ENCODE data around the gene HDAC4. TPM values are rescaled to one million over a fixed set of nuclear protein-coding genes. Genes with fewer than 3 reads are reported as not detected.

The HDAC4 gene
- total RNA-seq, 2 experiments from 2014 or later: 22.6 to 24.5 TPM

DNA sequence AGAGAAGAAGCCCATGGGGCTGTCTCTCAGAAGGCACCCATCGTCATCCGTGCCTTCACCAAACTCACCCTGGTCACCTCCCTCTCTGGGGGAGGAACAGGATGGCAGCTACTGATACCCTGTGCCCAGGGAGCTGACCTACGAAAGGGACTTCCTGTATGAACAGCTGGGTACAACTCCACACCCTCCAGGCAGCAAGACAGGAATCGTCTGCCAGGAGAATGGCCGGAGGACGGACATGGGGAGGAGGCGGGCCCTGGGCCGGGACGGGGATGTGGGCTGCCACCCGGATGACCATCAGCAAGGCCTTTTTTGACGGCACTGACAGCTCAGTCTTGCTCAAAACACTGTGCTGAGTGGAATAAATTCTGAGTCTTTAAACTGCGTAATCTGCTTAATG is 243.6 kb downstream of the HDAC4 start:
- ATAC-seq (no peak), DNase-seq (no peak)
- Mint-ChIP-seq H3K27ac (no peak overlapping the region), H3K27me3 (no peaks in the 10 kb centered on the region), H3K9me3 (no peaks in the 10 kb centered on the region), H3K4me3 (no peak overlapping the region), H3K4me1 (ENCODE audit: low read depth) (peaks cover 2% of the 10 kb centered on the region), H3K36me3 (ENCODE audit: low read depth) (peaks cover 28% of the 10 kb centered on the region)
- POLR2A ChIA-PET: no interaction called here
- intact Hi-C loops (cut with micrococcal nuclease): no loop called here
- TF ChIP-seq, protein P1, sequence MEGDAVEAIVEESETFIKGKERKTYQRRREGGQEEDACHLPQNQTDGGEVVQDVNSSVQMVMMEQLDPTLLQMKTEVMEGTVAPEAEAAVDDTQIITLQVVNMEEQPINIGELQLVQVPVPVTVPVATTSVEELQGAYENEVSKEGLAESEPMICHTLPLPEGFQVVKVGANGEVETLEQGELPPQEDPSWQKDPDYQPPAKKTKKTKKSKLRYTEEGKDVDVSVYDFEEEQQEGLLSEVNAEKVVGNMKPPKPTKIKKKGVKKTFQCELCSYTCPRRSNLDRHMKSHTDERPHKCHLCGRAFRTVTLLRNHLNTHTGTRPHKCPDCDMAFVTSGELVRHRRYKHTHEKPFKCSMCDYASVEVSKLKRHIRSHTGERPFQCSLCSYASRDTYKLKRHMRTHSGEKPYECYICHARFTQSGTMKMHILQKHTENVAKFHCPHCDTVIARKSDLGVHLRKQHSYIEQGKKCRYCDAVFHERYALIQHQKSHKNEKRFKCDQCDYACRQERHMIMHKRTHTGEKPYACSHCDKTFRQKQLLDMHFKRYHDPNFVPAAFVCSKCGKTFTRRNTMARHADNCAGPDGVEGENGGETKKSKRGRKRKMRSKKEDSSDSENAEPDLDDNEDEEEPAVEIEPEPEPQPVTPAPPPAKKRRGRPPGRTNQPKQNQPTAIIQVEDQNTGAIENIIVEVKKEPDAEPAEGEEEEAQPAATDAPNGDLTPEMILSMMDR (IDR thresholded peaks at IDR 0.05): no peak
- CTCF ChIA-PET: no interaction called here

DNA sequence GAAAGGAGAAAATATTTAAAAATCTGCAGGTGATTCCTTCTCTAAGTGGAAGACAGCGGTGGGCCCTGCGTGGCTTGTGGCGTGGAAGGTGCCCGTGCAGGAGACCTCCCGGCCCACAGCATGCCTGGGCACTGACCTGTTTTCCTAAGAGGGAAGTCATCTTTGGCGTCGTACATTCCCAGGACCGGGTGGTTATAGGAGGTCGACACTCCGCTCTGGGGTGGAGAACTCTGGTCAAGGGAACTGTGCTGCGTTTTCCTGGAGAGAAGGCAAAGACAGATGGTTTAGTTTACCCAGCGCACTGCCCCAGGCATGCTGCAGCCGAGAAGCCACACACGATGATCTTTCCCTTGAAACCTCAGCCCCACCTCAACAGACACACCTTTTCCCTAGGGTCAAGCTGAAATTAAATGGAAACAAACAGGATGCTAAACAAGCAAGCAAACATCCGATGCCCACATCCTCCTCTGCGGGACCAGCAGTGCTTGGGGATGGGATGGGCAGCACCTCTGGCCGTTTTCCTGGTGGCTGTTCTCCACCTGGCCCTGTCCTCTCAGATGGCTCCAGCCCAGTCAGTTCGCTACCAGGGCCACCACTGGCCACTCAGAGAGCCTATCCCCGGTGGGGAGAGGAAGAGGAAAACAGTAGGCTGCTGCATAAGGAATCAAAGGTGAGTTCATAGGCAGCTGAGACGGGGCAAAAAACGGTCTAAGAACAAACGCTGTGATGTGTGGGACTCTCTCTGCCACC is 244.1 kb downstream of the HDAC4 start:
- intact Hi-C loops (cut with micrococcal nuclease): no loop called here
- no peaks in the 10 kb centered on the region for H3K27me3 Mint-ChIP-seq
- CTCF ChIA-PET: no interaction called here
- no peaks in the 10 kb centered on the region for H3K9me3 Mint-ChIP-seq
- DNase-seq: no peak
- no peak overlapping the region for H3K4me3 Mint-ChIP-seq
- TF ChIP-seq, protein P1 (IDR thresholded peaks at IDR 0.05): no peak
- H3K27ac Mint-ChIP-seq: no peak overlapping the region
- H3K36me3 Mint-ChIP-seq (ENCODE audit: low read depth): peaks cover 34% of the 10 kb centered on the region
- peaks cover 4% of the 10 kb centered on the region for H3K4me1 Mint-ChIP-seq (ENCODE audit: low read depth)
- POLR2A ChIA-PET: no interaction called here
- ATAC-seq: no peak

DNA sequence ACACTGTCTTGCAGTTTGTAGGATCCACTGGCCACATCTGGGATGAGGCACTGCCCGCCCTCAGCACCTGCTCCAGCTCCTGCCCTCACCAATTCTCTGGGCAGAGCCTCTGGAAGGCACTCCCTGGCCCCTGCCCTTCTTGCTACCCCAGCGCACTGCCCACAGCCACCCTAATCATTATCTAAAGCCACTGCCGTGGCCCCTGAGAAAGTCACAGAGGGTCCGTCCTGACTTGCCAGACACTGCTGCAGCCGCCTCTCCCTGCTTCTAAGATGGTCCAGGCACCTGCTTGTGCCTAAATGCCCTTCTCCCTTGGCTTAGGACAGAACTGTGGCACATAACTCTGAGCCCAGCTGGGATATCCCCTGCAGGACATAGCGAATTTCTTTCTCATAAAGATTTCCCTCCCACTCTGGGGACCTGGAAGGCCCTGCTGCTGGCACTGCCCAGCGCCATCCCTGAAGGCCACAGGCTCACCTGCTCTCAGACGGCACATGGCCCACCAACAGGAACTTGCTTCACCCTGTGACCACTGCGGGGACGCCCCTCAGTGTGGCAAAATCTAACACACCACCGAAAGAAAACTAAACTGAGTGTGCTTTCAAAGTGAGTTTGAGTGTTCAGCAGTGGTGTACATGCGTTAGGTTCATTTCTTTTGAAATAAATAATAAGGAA is 244.9 kb downstream of the HDAC4 start:
- H3K4me3 Mint-ChIP-seq: no peak overlapping the region
- ChIA-PET CTCF (no interaction called here), POLR2A (no interaction called here)
- TF ChIP-seq, protein P1 (IDR thresholded peaks at IDR 0.05): no peak
- peaks cover 6% of the 10 kb centered on the region for H3K4me1 Mint-ChIP-seq (ENCODE audit: low read depth)
- ATAC-seq (no peak), DNase-seq (no peak)
- no peak overlapping the region for H3K27ac Mint-ChIP-seq
- intact Hi-C loops (cut with micrococcal nuclease): no loop called here
- no peaks in the 10 kb centered on the region for H3K9me3 Mint-ChIP-seq
- no peaks in the 10 kb centered on the region for H3K27me3 Mint-ChIP-seq
- H3K36me3 Mint-ChIP-seq (ENCODE audit: low read depth): peaks cover 34% of the 10 kb centered on the region

DNA sequence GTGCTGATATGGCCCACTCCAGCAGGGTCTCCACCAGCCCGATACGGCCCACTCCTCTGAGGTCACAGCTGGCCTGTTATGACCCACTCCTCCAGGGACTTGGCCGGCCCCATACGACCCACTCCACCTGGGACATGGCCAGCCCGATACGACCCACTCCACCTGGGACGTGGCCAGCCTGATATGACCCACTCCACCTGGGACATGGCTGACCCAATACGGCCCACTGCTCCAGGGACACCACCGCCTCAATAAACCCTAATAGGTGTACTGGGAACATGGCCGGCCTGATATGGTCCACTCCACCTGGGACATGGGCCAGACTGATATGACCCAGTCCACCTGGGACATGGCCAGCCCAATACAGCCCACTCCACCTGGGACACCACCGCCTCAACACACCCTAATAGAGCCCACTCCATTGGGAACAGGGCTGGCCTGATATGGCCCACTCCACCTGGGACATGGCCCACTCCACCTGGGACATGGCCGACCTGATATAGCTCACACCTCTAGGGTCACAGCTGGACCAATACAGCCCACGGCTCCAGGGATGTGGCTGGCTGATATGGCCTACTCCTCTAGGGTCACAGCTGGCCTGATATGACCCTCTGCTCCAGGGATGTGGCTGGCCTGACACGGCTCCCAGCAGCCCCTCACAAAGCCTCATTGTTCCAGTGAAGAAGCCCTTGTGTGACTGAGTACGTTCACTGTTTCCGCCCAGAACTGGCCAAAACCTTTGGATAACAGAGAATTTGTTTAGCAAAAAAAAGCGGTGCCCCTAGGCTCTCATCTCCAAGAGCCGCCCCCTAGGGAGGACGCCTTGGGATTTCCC is 245.6 kb downstream of the HDAC4 start:
- no peak overlapping the region for H3K4me3 Mint-ChIP-seq
- DNase-seq (no peak), ATAC-seq (no peak)
- CTCF ChIA-PET: no interaction called here
- H3K4me1 Mint-ChIP-seq (ENCODE audit: low read depth): peaks cover 12% of the 10 kb centered on the region
- H3K9me3 Mint-ChIP-seq: peaks cover 2% of the 10 kb centered on the region
- TF ChIP-seq, protein P1 (IDR thresholded peaks at IDR 0.05): no peak
- intact Hi-C loops (cut with micrococcal nuclease): no loop called here
- H3K27me3 Mint-ChIP-seq: no peaks in the 10 kb centered on the region
- peaks cover 39% of the 10 kb centered on the region for H3K36me3 Mint-ChIP-seq (ENCODE audit: low read depth)
- POLR2A ChIA-PET: no interaction called here
- H3K27ac Mint-ChIP-seq: no peak overlapping the region

Measured in activated CD8-positive, alpha-beta T cell treated with anti-CD3 and anti-CD28 coated beads for 36 hours (primary cell).